WTC11 (cell line): ENCODE results near the gene QSOX2.

Experiments
- CTCF ChIP-seq: fragments of 200-600 bp; IDR thresholded peaks from 2 replicates; pipeline ENCODE4 v1.8.0; 2022; ENCODE audit warnings: antibody characterized with exemption
- EMX1 ChIP-seq: fragments of 250-450 bp; sonication (Bioruptor Pico); IDR thresholded peaks from 2 replicates; pipeline ENCODE4 v1.8.0; 2021; ENCODE audit warnings: mild to moderate bottlenecking
- FOXJ3 ChIP-seq: sonication (generic); formaldehyde crosslinking; IDR thresholded peaks from 2 replicates; pipeline ENCODE4 v1.9.0; 2021; ENCODE audit warnings: missing genetic modification reagents, mild to moderate bottlenecking, borderline replicate concordance
- FOXK1 ChIP-seq: sonication (generic); formaldehyde crosslinking; IDR thresholded peaks from 2 replicates; pipeline ENCODE4 v1.8.0; 2022; ENCODE audit warnings: mild to moderate bottlenecking, moderate library complexity, missing genetic modification reagents
- HMGXB4 ChIP-seq: sonication (generic); formaldehyde crosslinking; IDR thresholded peaks from 2 replicates; pipeline ENCODE4 v1.8.1; 2023; ENCODE audit warnings: mild to moderate bottlenecking, moderate library complexity, missing genetic modification reagents
- IRF1 ChIP-seq: sonication (generic); formaldehyde crosslinking; IDR thresholded peaks from 2 replicates; pipeline ENCODE4 v1.8.0; 2023; ENCODE audit warnings: missing genetic modification reagents
- RELA ChIP-seq: sonication (generic); formaldehyde crosslinking; IDR thresholded peaks from 2 replicates; pipeline ENCODE4 v1.8.1; 2022; ENCODE audit warnings: missing genetic modification reagents, mild to moderate bottlenecking, borderline replicate concordance
- ZNF232 ChIP-seq: sonication (generic); formaldehyde crosslinking; IDR thresholded peaks from 2 replicates; pipeline ENCODE4 v1.8.0; 2022; ENCODE audit warnings: mild to moderate bottlenecking, missing genetic modification reagents
- ZNF317 ChIP-seq: sonication (generic); formaldehyde crosslinking; IDR thresholded peaks from 2 replicates; pipeline ENCODE4 v1.8.1; 2023; ENCODE audit warnings: low read depth, mild to moderate bottlenecking, moderate library complexity, missing genetic modification reagents, borderline replicate concordance
- TF ChIP-seq, protein P1 (sequence below): sonication (generic); formaldehyde crosslinking; conservative IDR thresholded peaks from 2 replicates; pipeline ENCODE4 v1.8.1; 2022; ENCODE audit warnings: mild to moderate bottlenecking, missing genetic modification reagents

- TF ChIP-seq EMX1 (CRISPR knock-in tag) (no peak), RELA (CRISPR knock-in tag) (no peak), CTCF (no peak), HMGXB4 (CRISPR knock-in tag) (no peak), IRF1 (CRISPR knock-in tag) (no peak), FOXK1 (CRISPR knock-in tag) (no peak), ZNF232 (no peak), ZNF317 (CRISPR knock-in tag) (no peak), FOXJ3 (CRISPR knock-in tag) (no peak)
- TF ChIP-seq, protein P1, sequence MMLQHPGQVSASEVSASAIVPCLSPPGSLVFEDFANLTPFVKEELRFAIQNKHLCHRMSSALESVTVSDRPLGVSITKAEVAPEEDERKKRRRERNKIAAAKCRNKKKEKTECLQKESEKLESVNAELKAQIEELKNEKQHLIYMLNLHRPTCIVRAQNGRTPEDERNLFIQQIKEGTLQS (CRISPR knock-in tag): no peak
Measured at GRCh38 chr9:136235171-136235570, 10.4 kb downstream of the QSOX2 start.
